HepG2 (cell line): ENCODE data around the gene MAML1. TPM values are rescaled to one million over a fixed set of nuclear protein-coding genes. Genes with fewer than 3 reads are reported as not detected.

Experiments used
- NFKB2 ChIP-seq: sonication (generic); formaldehyde crosslinking; IDR thresholded peaks from 2 replicates; pipeline ENCODE4 v1.4.0; 2020; ENCODE audit warnings: missing genetic modification reagents, borderline replicate concordance
- NFYC ChIP-seq: IDR thresholded peaks from 2 replicates; pipeline ENCODE4 v1.6.1; 2016; ENCODE audit warnings: missing genetic modification reagents, missing compliant biosample characterization
- NR2F2 ChIP-seq: IDR thresholded peaks from 2 replicates; pipeline ENCODE4 v1.6.1; 2012; ENCODE audit warnings: low read depth, inconsistent platforms, borderline replicate concordance
- SETDB1 ChIP-seq: sonication (generic); formaldehyde crosslinking; IDR thresholded peaks from 2 replicates; pipeline ENCODE4 v1.5.1; 2020; ENCODE audit warnings: missing genetic modification reagents, mild to moderate bottlenecking, borderline replicate concordance
- SOX6 ChIP-seq, 2 experiments: fragments of 450-650 bp in 1 of 2; sonication (generic) in 1 of 2; formaldehyde crosslinking in 1 of 2; IDR thresholded peaks; 2 replicates each; pipeline versions ENCODE4 v1.4.0 to v1.6.1; 2017 to 2020; ENCODE audit warnings: antibody characterized with exemption in 1 of 2, mild to moderate bottlenecking in 1 of 2, missing genetic modification reagents in 1 of 2
- THYN1 ChIP-seq: sonication (generic); formaldehyde crosslinking; IDR thresholded peaks from 2 replicates; pipeline ENCODE4 v1.8.1; 2023; ENCODE audit warnings: low read depth, mild to moderate bottlenecking, moderate library complexity, missing genetic modification reagents, borderline replicate concordance
- YEATS4 ChIP-seq: sonication (generic); formaldehyde crosslinking; IDR thresholded peaks from 2 replicates; pipeline ENCODE4 v1.4.0; 2020; ENCODE audit warnings: missing genetic modification reagents, borderline replicate concordance
- ZMYM2 ChIP-seq: sonication (generic); formaldehyde crosslinking; IDR thresholded peaks from 2 replicates; pipeline ENCODE4 v1.8.0; 2022; ENCODE audit warnings: mild to moderate bottlenecking, missing genetic modification reagents
- ZNF891 ChIP-seq: sonication (generic); formaldehyde crosslinking; IDR thresholded peaks from 2 replicates; pipeline ENCODE4 v1.5.0; 2020; ENCODE audit warnings: mild to moderate bottlenecking, missing genetic modification reagents
- polyA plus RNA-seq, 8 experiments: library from polyadenylated mRNA; depleted of rRNA in 3 of 8; stranded (reverse) in 7 of 8; unstranded in 1 of 8; fragments of >200 nt; fragmentation: Illumina TruSeq in 4 of 8; extraction: Trizol in 4 of 8; gene quantifications; 2 replicates each; pipeline versions ENCODE4 v1.2.1 to v1.2.3, GENCODE V29; 2011 to 2016; ENCODE audit warnings: low read depth in 4 of 8, missing spikeins in 1 of 8, mixed read lengths in 1 of 8; ENCODE audit not compliant: insufficient read depth in 1 of 8
- total RNA-seq, 5 experiments: library from RNA; depleted of rRNA; stranded (reverse); fragments of >200 nt; fragmentation: Illumina TruSeq; extraction: Trizol; gene quantifications; 2 replicates each; pipeline ENCODE4 v1.2.3, GENCODE V29; 2016; ENCODE audit warnings: low read depth in 1 of 5
- TF ChIP-seq, protein P1 (sequence below): sonication (generic); formaldehyde crosslinking; IDR thresholded peaks from 2 replicates; pipeline ENCODE4 v1.4.0; 2020; ENCODE audit warnings: missing genetic modification reagents
- TF ChIP-seq, protein P2 (sequence below): sonication (generic); formaldehyde crosslinking; IDR thresholded peaks from 2 replicates; pipeline ENCODE4 v1.9.0; 2021; ENCODE audit warnings: missing genetic modification reagents, mild to moderate bottlenecking, borderline replicate concordance
- TF ChIP-seq, protein P3 (sequence below): sonication (generic); formaldehyde crosslinking; IDR thresholded peaks from 2 replicates; pipeline ENCODE4 v1.8.1; 2023; ENCODE audit warnings: mild to moderate bottlenecking, inconsistent platforms, moderate library complexity, missing genetic modification reagents, borderline replicate concordance
- TF ChIP-seq, protein P4 (sequence below): sonication (generic); formaldehyde crosslinking; conservative IDR thresholded peaks from 2 replicates; pipeline ENCODE4 v1.4.0; 2020; ENCODE audit warnings: mild to moderate bottlenecking, missing genetic modification reagents, moderate library complexity
- TF ChIP-seq, protein P5 (sequence below): sonication (generic); formaldehyde crosslinking; IDR thresholded peaks from 2 replicates; pipeline ENCODE4 v1.5.1; 2020; ENCODE audit warnings: mild to moderate bottlenecking, missing genetic modification reagents, borderline replicate concordance
- TF ChIP-seq, protein P6 (sequence below): sonication (generic); IDR thresholded peaks from 2 replicates; pipeline ENCODE4 v1.6.1; 2016; ENCODE audit warnings: low read depth, borderline replicate concordance

The MAML1 gene
- total and polyA plus RNA-seq, 2 of the 13 experiments (the other 11 are each of a cell fraction or from before 2014, with no cell fraction given): 10.0 to 10.8 TPM

DNA sequence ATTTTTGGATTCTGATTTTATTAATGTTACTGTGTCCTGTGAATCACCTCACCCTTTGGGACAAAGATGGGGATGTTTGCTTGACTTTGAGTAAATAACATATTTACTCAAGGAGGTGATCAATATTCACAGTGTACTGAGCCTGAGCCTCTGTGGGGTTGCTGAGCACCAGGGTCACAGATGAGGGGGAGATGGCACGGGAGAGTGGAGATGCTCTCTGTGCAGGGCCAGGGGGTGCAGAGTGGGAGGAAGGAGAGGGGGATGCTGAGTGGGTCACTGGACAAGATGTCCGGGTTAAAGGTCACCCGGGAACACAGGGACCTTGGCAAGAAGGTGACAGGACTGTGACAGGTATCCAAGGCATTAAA is 92.1 kb downstream of the MAML1 start (continued):
- TF ChIP-seq ZMYM2: no peak
- TF ChIP-seq NFKB2 (CRISPR knock-in tag): no peak
- no peak for TF ChIP-seq NFYC
- TF ChIP-seq, protein P1, sequence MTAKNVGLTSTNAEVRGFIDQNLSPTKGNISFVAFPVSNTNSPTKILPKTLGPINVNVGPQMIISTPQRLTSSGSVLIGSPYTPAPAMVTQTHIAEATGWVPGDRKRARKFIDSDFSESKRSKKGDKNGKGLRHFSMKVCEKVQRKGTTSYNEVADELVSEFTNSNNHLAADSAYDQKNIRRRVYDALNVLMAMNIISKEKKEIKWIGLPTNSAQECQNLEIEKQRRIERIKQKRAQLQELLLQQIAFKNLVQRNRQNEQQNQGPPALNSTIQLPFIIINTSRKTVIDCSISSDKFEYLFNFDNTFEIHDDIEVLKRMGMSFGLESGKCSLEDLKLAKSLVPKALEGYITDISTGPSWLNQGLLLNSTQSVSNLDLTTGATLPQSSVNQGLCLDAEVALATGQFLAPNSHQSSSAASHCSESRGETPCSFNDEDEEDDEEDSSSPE (CRISPR knock-in tag): no peak
- TF ChIP-seq YEATS4 (CRISPR knock-in tag): no peak
- no peak for TF ChIP-seq ZNF891 (CRISPR knock-in tag)
- TF ChIP-seq, protein P2, sequence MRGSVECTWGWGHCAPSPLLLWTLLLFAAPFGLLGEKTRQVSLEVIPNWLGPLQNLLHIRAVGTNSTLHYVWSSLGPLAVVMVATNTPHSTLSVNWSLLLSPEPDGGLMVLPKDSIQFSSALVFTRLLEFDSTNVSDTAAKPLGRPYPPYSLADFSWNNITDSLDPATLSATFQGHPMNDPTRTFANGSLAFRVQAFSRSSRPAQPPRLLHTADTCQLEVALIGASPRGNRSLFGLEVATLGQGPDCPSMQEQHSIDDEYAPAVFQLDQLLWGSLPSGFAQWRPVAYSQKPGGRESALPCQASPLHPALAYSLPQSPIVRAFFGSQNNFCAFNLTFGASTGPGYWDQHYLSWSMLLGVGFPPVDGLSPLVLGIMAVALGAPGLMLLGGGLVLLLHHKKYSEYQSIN (CRISPR knock-in tag): no peak
- TF ChIP-seq, protein P3, sequence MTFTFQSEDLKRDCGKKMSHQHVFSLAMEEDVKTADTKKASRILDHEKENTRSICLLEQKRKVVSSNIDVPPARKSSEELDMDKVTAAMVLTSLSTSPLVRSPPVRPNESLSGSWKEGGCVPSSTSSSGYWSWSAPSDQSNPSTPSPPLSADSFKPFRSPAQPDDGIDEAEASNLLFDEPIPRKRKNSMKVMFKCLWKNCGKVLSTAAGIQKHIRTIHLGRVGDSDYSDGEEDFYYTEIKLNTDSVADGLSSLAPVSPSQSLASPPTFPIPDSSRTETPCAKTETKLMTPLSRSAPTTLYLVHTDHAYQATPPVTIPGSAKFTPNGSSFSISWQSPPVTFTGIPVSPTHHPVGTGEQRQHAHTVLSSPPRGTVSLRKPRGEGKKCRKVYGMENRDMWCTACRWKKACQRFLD (CRISPR knock-in tag): no peak
- TF ChIP-seq, protein P4, sequence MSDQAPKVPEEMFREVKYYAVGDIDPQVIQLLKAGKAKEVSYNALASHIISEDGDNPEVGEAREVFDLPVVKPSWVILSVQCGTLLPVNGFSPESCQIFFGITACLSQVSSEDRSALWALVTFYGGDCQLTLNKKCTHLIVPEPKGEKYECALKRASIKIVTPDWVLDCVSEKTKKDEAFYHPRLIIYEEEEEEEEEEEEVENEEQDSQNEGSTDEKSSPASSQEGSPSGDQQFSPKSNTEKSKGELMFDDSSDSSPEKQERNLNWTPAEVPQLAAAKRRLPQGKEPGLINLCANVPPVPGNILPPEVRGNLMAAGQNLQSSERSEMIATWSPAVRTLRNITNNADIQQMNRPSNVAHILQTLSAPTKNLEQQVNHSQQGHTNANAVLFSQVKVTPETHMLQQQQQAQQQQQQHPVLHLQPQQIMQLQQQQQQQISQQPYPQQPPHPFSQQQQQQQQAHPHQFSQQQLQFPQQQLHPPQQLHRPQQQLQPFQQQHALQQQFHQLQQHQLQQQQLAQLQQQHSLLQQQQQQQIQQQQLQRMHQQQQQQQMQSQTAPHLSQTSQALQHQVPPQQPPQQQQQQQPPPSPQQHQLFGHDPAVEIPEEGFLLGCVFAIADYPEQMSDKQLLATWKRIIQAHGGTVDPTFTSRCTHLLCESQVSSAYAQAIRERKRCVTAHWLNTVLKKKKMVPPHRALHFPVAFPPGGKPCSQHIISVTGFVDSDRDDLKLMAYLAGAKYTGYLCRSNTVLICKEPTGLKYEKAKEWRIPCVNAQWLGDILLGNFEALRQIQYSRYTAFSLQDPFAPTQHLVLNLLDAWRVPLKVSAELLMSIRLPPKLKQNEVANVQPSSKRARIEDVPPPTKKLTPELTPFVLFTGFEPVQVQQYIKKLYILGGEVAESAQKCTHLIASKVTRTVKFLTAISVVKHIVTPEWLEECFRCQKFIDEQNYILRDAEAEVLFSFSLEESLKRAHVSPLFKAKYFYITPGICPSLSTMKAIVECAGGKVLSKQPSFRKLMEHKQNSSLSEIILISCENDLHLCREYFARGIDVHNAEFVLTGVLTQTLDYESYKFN (CRISPR knock-in tag): peak; percentile 83
- no peak for TF ChIP-seq THYN1 (CRISPR knock-in tag)
- no peak for TF ChIP-seq SETDB1 (CRISPR knock-in tag)
- no peak for TF ChIP-seq SOX6 (IDR thresholded peaks at IDR 0.05)
- peak; percentile 44 for TF ChIP-seq SOX6 (CRISPR knock-in tag; IDR thresholded peaks at IDR 0.05)
- TF ChIP-seq, protein P5, sequence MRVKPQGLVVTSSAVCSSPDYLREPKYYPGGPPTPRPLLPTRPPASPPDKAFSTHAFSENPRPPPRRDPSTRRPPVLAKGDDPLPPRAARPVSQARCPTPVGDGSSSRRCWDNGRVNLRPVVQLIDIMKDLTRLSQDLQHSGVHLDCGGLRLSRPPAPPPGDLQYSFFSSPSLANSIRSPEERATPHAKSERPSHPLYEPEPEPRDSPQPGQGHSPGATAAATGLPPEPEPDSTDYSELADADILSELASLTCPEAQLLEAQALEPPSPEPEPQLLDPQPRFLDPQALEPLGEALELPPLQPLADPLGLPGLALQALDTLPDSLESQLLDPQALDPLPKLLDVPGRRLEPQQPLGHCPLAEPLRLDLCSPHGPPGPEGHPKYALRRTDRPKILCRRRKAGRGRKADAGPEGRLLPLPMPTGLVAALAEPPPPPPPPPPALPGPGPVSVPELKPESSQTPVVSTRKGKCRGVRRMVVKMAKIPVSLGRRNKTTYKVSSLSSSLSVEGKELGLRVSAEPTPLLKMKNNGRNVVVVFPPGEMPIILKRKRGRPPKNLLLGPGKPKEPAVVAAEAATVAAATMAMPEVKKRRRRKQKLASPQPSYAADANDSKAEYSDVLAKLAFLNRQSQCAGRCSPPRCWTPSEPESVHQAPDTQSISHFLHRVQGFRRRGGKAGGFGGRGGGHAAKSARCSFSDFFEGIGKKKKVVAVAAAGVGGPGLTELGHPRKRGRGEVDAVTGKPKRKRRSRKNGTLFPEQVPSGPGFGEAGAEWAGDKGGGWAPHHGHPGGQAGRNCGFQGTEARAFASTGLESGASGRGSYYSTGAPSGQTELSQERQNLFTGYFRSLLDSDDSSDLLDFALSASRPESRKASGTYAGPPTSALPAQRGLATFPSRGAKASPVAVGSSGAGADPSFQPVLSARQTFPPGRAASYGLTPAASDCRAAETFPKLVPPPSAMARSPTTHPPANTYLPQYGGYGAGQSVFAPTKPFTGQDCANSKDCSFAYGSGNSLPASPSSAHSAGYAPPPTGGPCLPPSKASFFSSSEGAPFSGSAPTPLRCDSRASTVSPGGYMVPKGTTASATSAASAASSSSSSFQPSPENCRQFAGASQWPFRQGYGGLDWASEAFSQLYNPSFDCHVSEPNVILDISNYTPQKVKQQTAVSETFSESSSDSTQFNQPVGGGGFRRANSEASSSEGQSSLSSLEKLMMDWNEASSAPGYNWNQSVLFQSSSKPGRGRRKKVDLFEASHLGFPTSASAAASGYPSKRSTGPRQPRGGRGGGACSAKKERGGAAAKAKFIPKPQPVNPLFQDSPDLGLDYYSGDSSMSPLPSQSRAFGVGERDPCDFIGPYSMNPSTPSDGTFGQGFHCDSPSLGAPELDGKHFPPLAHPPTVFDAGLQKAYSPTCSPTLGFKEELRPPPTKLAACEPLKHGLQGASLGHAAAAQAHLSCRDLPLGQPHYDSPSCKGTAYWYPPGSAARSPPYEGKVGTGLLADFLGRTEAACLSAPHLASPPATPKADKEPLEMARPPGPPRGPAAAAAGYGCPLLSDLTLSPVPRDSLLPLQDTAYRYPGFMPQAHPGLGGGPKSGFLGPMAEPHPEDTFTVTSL: no peak
- TF ChIP-seq NR2F2: no peak
- TF ChIP-seq, protein P6, sequence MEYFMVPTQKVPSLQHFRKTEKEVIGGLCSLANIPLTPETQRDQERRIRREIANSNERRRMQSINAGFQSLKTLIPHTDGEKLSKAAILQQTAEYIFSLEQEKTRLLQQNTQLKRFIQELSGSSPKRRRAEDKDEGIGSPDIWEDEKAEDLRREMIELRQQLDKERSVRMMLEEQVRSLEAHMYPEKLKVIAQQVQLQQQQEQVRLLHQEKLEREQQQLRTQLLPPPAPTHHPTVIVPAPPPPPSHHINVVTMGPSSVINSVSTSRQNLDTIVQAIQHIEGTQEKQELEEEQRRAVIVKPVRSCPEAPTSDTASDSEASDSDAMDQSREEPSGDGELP: no peak
